Activated gamma-delta T cell treated with anti-CD3 and anti-CD28 coated beads, Interleukin-2, amount 50 U/mL, for 16 hours (primary cell): Measurements from ENCODE around the gene MED12.
"Not testable (repeated sequence)": the region's sequence is repeated elsewhere in the genome, so short reads cannot be mapped to it uniquely, and the experiment has no call there.

ENCODE experiments used
- DNase-seq: peaks from one replicate; pipeline ENCODE4 v3.0.0-alpha.2; 2020; ENCODE audit warnings: low read depth

Gene MED12

GRCh38 chrX:71162981-71163380, 44.6 kb downstream of the MED12 start:
- DNase-seq, result no peak

GRCh38 chrX:71164071-71164470, 45.7 kb downstream of the MED12 start:
- DNase-seq, result no peak

- DNase-seq, result no peak
Measured at GRCh38 chrX:71166461-71166860, 48.1 kb downstream of the MED12 start.

- no peak for DNase-seq
Measured at GRCh38 chrX:71167031-71167781, 48.8 kb downstream of the MED12 start.

- no peak for DNase-seq
Measured at GRCh38 chrX:71168134-71168533, 49.7 kb downstream of the MED12 start.

- no peak for DNase-seq
Measured at GRCh38 chrX:71169586-71169985, 51.2 kb downstream of the MED12 start.

- DNase-seq, result no peak
Measured at GRCh38 chrX:71170660-71171059, 52.3 kb downstream of the MED12 start.

GRCh38 chrX:71171110-71171801, 52.9 kb downstream of the MED12 start:
- no peak for DNase-seq

GRCh38 chrX:71173440-71173839, 55.0 kb downstream of the MED12 start:
- no peak for DNase-seq

GRCh38 chrX:71174795-71175194, 56.4 kb downstream of the MED12 start:
- no peak for DNase-seq

- no peak for DNase-seq
Measured at GRCh38 chrX:71175531-71175930, 57.1 kb downstream of the MED12 start.

- DNase-seq, result no peak
Measured at GRCh38 chrX:71177327-71177726, 58.9 kb downstream of the MED12 start.

GRCh38 chrX:71178908-71179307, 60.5 kb downstream of the MED12 start:
- DNase-seq, result peak; percentile 6

- DNase-seq, result not testable (repeated sequence)
Measured at GRCh38 chrX:71180579-71181265, 62.3 kb downstream of the MED12 start.

GRCh38 chrX:71181558-71181909, 63.1 kb downstream of the MED12 start:
- peak; percentile 19 for DNase-seq

GRCh38 chrX:71181910-71182799, 63.8 kb downstream of the MED12 start:
- peak; percentile 62 for DNase-seq

GRCh38 chrX:71182871-71183270, 64.5 kb downstream of the MED12 start:
- no peak for DNase-seq

GRCh38 chrX:71183341-71183740, 64.9 kb downstream of the MED12 start:
- no peak for DNase-seq

GRCh38 chrX:71184092-71184491, 65.7 kb downstream of the MED12 start:
- no peak for DNase-seq

GRCh38 chrX:71184803-71185495, 66.6 kb downstream of the MED12 start:
- DNase-seq, result no peak

- no peak for DNase-seq
Measured at GRCh38 chrX:71191248-71191647, 72.9 kb downstream of the MED12 start.
